ENCODE results near the gene ARHGAP22.

DNA sequence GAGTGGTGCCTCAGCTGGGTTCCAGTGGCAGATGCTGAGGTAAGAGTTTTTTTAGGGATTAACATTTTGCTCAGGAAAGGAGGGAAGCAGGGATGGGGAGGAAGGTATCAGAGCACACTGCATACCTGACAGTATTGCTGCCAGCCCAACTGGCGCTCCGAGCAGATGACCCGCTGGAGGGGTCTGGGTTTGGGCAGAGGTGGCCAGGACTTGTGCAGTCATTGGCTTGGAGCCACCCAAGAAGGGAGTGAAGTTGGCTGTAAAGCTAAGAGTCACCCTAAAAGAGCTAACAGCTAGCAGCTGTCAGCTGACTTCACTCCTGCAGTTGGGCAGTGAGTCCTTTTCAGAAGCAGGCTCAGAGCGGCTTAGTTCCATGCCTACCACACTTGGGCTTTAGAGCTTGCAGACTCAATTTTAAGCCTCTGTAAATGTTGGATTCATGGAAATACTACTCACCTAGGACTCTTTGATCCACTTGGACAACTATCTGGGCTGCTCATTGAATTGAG lies 5.8 kb upstream of the ARHGAP22 start:
- TF ChIP-seq, protein P1, sequence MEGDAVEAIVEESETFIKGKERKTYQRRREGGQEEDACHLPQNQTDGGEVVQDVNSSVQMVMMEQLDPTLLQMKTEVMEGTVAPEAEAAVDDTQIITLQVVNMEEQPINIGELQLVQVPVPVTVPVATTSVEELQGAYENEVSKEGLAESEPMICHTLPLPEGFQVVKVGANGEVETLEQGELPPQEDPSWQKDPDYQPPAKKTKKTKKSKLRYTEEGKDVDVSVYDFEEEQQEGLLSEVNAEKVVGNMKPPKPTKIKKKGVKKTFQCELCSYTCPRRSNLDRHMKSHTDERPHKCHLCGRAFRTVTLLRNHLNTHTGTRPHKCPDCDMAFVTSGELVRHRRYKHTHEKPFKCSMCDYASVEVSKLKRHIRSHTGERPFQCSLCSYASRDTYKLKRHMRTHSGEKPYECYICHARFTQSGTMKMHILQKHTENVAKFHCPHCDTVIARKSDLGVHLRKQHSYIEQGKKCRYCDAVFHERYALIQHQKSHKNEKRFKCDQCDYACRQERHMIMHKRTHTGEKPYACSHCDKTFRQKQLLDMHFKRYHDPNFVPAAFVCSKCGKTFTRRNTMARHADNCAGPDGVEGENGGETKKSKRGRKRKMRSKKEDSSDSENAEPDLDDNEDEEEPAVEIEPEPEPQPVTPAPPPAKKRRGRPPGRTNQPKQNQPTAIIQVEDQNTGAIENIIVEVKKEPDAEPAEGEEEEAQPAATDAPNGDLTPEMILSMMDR (IDR thresholded peaks at IDR 0.05; ENCODE audit: insufficient read depth, low read length): no peak
- no peak for TF ChIP-seq POLR2AphosphoS5 (IDR thresholded peaks at IDR 0.05; ENCODE audit: low read depth)
